PC-9 (cell line): ENCODE measurements around the gene ZNF492.

Experiments used
- EZH2 ChIP-seq: fragments of 200-600 bp; sonication (generic); IDR thresholded peaks from 2 replicates; pipeline ENCODE4 v1.8.0; 2017; ENCODE audit warnings: antibody characterized with exemption, low read depth
- TF ChIP-seq, protein P1 (sequence below): fragments of 200-600 bp; sonication (generic); conservative IDR thresholded peaks from 2 replicates; pipeline ENCODE4 v1.6.1; 2017; ENCODE audit warnings: mixed run types, antibody characterized with exemption, mild to moderate bottlenecking, moderate library complexity

- TF ChIP-seq, protein P1, sequence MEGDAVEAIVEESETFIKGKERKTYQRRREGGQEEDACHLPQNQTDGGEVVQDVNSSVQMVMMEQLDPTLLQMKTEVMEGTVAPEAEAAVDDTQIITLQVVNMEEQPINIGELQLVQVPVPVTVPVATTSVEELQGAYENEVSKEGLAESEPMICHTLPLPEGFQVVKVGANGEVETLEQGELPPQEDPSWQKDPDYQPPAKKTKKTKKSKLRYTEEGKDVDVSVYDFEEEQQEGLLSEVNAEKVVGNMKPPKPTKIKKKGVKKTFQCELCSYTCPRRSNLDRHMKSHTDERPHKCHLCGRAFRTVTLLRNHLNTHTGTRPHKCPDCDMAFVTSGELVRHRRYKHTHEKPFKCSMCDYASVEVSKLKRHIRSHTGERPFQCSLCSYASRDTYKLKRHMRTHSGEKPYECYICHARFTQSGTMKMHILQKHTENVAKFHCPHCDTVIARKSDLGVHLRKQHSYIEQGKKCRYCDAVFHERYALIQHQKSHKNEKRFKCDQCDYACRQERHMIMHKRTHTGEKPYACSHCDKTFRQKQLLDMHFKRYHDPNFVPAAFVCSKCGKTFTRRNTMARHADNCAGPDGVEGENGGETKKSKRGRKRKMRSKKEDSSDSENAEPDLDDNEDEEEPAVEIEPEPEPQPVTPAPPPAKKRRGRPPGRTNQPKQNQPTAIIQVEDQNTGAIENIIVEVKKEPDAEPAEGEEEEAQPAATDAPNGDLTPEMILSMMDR: no peak
- no peak for TF ChIP-seq EZH2
Observed at GRCh38 chr19:22606212-22606553, 27.9 kb upstream of the ZNF492 start.
